Measurements from ENCODE around the gene VWA8. TPM values are rescaled to one million over a fixed set of nuclear protein-coding genes. Genes with fewer than 3 reads are reported as not detected.

Gene VWA8
- total and polyA plus RNA-seq, 10 donors = 2.7 to 33.6 (median 18.3) TPM

- DNase-seq = no peak
- no peak overlapping the region for H3K4me3 ChIP-seq
- WGBS, 5 donors = 91 to 97% (median 93%) methylated on average over 1 of the region's 1 CpG
These were observed 365.6 kb downstream of the VWA8 start for GRCh38 chr13:41595298-41595697.

GRCh38 chr13:41590643-41591042, 370.3 kb downstream of the VWA8 start:
- Histone ChIP-seq H3K27ac (no peak overlapping the region), H3K4me3 (no peak overlapping the region), H3K4me1 (no peaks in the 10 kb centered on the region), H3K36me3 (peaks cover 0 to 39% (median 5%) of the 10 kb centered on the region in 6 donors), H3K9me3 (no peaks in the 10 kb centered on the region), H3K27me3 (replicated peaks in 1 of 7) (no peaks in the 10 kb centered on the region)
- intact Hi-C loops (cut with DNase I; ENCODE audit: low total_unique reads) = no loop called here
- WGBS, 5 donors = 79 to 93% (median 88%) methylated on average over 3 of the region's 3 CpGs
- no peak for TF ChIP-seq POLR2AphosphoS5 (IDR thresholded peaks at IDR 0.05)
- TF ChIP-seq POLR2A (IDR thresholded peaks at IDR 0.05) = no peak
- no peak for TF ChIP-seq CTCF (IDR thresholded peaks at IDR 0.05 in 8 of 11, conservative IDR thresholded peaks at IDR 0.05 in 3 of 11)
- no peak for DNase-seq

More at GRCh38 chr13:41595298-41595697, 365.6 kb downstream of the VWA8 start:
- TF ChIP-seq POLR2A (IDR thresholded peaks at IDR 0.05) (no peak), CTCF (IDR thresholded peaks at IDR 0.05 in 8 of 11, conservative IDR thresholded peaks at IDR 0.05 in 3 of 11) (no peak), POLR2AphosphoS5 (IDR thresholded peaks at IDR 0.05) (no peak)
- Histone ChIP-seq H3K36me3 (peaks cover 0 to 11% (median 0%) of the 10 kb centered on the region in 6 donors), H3K27me3 (replicated peaks in 1 of 7) (no peaks in the 10 kb centered on the region), H3K27ac (no peak overlapping the region), H3K4me1 (peaks cover 0 to 6% (median 0%) of the 10 kb centered on the region in 6 donors), H3K9me3 (no peaks in the 10 kb centered on the region)
- intact Hi-C loops (cut with DNase I; ENCODE audit: low total_unique reads) = no loop called here

GRCh38 chr13:41590122-41590521, 370.8 kb downstream of the VWA8 start:
- DNase-seq = no peak

GRCh38 chr13:41589434-41589833, 371.5 kb downstream of the VWA8 start:
- WGBS, 5 donors = 79 to 98% (median 95%) methylated on average over 3 of the region's 3 CpGs
- peaks cover 0 to 48% (median 5%) of the 10 kb centered on the region in 6 donors for H3K36me3 ChIP-seq
- DNase-seq = no peak
- H3K9me3 ChIP-seq = no peaks in the 10 kb centered on the region
- no peak overlapping the region for H3K4me3 ChIP-seq
- no peak overlapping the region for H3K27ac ChIP-seq
- H3K27me3 ChIP-seq (replicated peaks in 1 of 7) = no peaks in the 10 kb centered on the region
- TF ChIP-seq POLR2AphosphoS5 (IDR thresholded peaks at IDR 0.05) (no peak), CTCF (IDR thresholded peaks at IDR 0.05 in 8 of 11, conservative IDR thresholded peaks at IDR 0.05 in 3 of 11) (no peak), POLR2A (IDR thresholded peaks at IDR 0.05) (no peak)
- intact Hi-C loops (cut with DNase I; ENCODE audit: low total_unique reads) = no loop called here
- H3K4me1 ChIP-seq = no peaks in the 10 kb centered on the region

More at GRCh38 chr13:41590122-41590521, 370.8 kb downstream of the VWA8 start:
- Histone ChIP-seq H3K4me3 (no peak overlapping the region), H3K27ac (no peak overlapping the region), H3K36me3 (peaks cover 0 to 41% (median 5%) of the 10 kb centered on the region in 6 donors), H3K4me1 (no peaks in the 10 kb centered on the region), H3K27me3 (replicated peaks in 1 of 7) (no peaks in the 10 kb centered on the region), H3K9me3 (no peaks in the 10 kb centered on the region)
- TF ChIP-seq CTCF (IDR thresholded peaks at IDR 0.05 in 8 of 11, conservative IDR thresholded peaks at IDR 0.05 in 3 of 11) = no peak
- no peak for TF ChIP-seq POLR2AphosphoS5 (IDR thresholded peaks at IDR 0.05)
- intact Hi-C loops (cut with DNase I; ENCODE audit: low total_unique reads) = no loop called here
